Measurements from ENCODE around the gene NDOR1. TPM values are rescaled to one million over a fixed set of nuclear protein-coding genes. Genes with fewer than 3 reads are reported as not detected.
A peak's percentile ranks its signal among the peaks of the same experiment; 100 is the strongest.

Gene NDOR1
- total RNA-seq, 1 donor from 2014 or later, result 39.4 TPM

GRCh38 chr9:137250329-137251193 lies 45.1 kb downstream of the NDOR1 start:
- peak overlapping the region; percentile 59 for H3K4me3 Mint-ChIP-seq
- no peak for TF ChIP-seq CTCF (conservative IDR thresholded peaks at IDR 0.05)
- peaks cover 3% of the 10 kb centered on the region for H3K27me3 Mint-ChIP-seq (ENCODE audit: low read depth)
- H3K36me3 Mint-ChIP-seq (ENCODE audit: low read depth), result peaks cover 2% of the 10 kb centered on the region
- H3K4me1 Mint-ChIP-seq, result peaks cover 13% of the 10 kb centered on the region
- H3K9me3 Mint-ChIP-seq, result no peaks in the 10 kb centered on the region
- DNase-seq (ENCODE audit: low read depth, low spot score), result no peak
- no peak overlapping the region for H3K27ac Mint-ChIP-seq (ENCODE audit: unreplicated experiment)

GRCh38 chr9:137251194-137251461 lies 45.6 kb downstream of the NDOR1 start, which contains the start of gene STPG3:
TSS of gene STPG3 (plus strand) at chr9:137251286. CDS start at chr9:137251287, 1 bp downstream.
- Mint-ChIP-seq H3K27ac (ENCODE audit: unreplicated experiment) (peak within 1 kb of the TSS; percentile 82), H3K9me3 (no peaks in the 10 kb centered on the region), H3K4me1 (peaks cover 13% of the 10 kb centered on the region), H3K27me3 (ENCODE audit: low read depth) (peaks cover 3% of the 10 kb centered on the region), H3K4me3 (peak within 1 kb of the TSS; percentile 59), H3K36me3 (ENCODE audit: low read depth) (peaks cover 2% of the 10 kb centered on the region)
- TF ChIP-seq CTCF (conservative IDR thresholded peaks at IDR 0.05), result no peak
- DNase-seq (ENCODE audit: low read depth, low spot score), result no peak

- peak overlapping the region; percentile 27 for H3K27ac Mint-ChIP-seq (ENCODE audit: unreplicated experiment)
- H3K9me3 Mint-ChIP-seq, result no peaks in the 10 kb centered on the region
- no peak for DNase-seq (ENCODE audit: low read depth, low spot score)
- peaks cover 13% of the 10 kb centered on the region for H3K4me1 Mint-ChIP-seq
- TF ChIP-seq CTCF (conservative IDR thresholded peaks at IDR 0.05), result no peak
- peak overlapping the region; percentile 38 for H3K4me3 Mint-ChIP-seq
- peaks cover 3% of the 10 kb centered on the region for H3K27me3 Mint-ChIP-seq (ENCODE audit: low read depth)
- peaks cover 2% of the 10 kb centered on the region for H3K36me3 Mint-ChIP-seq (ENCODE audit: low read depth)
These were observed 46.2 kb downstream of the NDOR1 start for GRCh38 chr9:137251490-137252268.

- peaks cover 2% of the 10 kb centered on the region for H3K36me3 Mint-ChIP-seq (ENCODE audit: low read depth)
- H3K27me3 Mint-ChIP-seq (ENCODE audit: low read depth), result peaks cover 3% of the 10 kb centered on the region
- H3K4me3 Mint-ChIP-seq, result peak overlapping the region; percentile 97
- H3K4me1 Mint-ChIP-seq, result peaks cover 13% of the 10 kb centered on the region
- no peak for TF ChIP-seq CTCF (conservative IDR thresholded peaks at IDR 0.05)
- H3K27ac Mint-ChIP-seq (ENCODE audit: unreplicated experiment), result no peak overlapping the region
- no peaks in the 10 kb centered on the region for H3K9me3 Mint-ChIP-seq
- no peak for DNase-seq (ENCODE audit: low read depth, low spot score)
These were observed 47.3 kb downstream of the NDOR1 start for GRCh38 chr9:137252555-137253506.
